Karpas-422 (cell line): Measurements from ENCODE around the gene ZNF683. TPM values are rescaled to one million over a fixed set of nuclear protein-coding genes. Genes with fewer than 3 reads are reported as not detected.
A peak's percentile ranks its signal among the peaks of the same experiment; 100 is the strongest.
"Not testable (repeated sequence)": the region's sequence is repeated elsewhere in the genome, so short reads cannot be mapped to it uniquely, and the experiment has no call there.

Experiments
- DNase-seq: peaks from one replicate; pipeline ENCODE4 v3.0.0-alpha.2; 2015
- H2AFZ ChIP-seq: fragments of 200-600 bp; sonication (generic); 2 replicates; pipeline ENCODE4 v1.6.1; 2014; ENCODE audit warnings: antibody characterized with exemption, low read length, mixed read lengths
- H3K27ac ChIP-seq: fragments of 200-600 bp; sonication (generic); 2 replicates; pipeline ENCODE4 v1.5.1; 2014; ENCODE audit warnings: mild to moderate bottlenecking, low read length, moderate library complexity
- H3K27me3 ChIP-seq: fragments of 200-600 bp; sonication (generic); 2 replicates; pipeline ENCODE4 v1.6.1; 2014; ENCODE audit warnings: low read length, mixed read lengths
- H3K36me3 ChIP-seq: fragments of 200-600 bp; sonication (generic); 2 replicates; pipeline ENCODE4 v1.6.1; 2014; ENCODE audit warnings: low read length, mixed read lengths; ENCODE audit not compliant: insufficient read depth
- H3K4me1 ChIP-seq: fragments of 200-600 bp; sonication (generic); 2 replicates; pipeline ENCODE4 v1.6.1; 2014; ENCODE audit warnings: mild to moderate bottlenecking, low read length, mixed read lengths
- H3K4me2 ChIP-seq: fragments of 200-600 bp; sonication (generic); 2 replicates; pipeline ENCODE4 v1.6.1; 2014; ENCODE audit warnings: low read length, low read depth, mild to moderate bottlenecking; ENCODE audit not compliant: poor library complexity, severe bottlenecking
- H3K4me3 ChIP-seq: fragments of 200-600 bp; sonication (generic); 2 replicates; pipeline ENCODE4 v1.5.1; 2014; ENCODE audit warnings: mild to moderate bottlenecking, antibody characterized with exemption, low read length, mixed read lengths
- H3K79me2 ChIP-seq: fragments of 200-600 bp; sonication (generic); 2 replicates; pipeline ENCODE4 v1.6.1; 2014; ENCODE audit warnings: mild to moderate bottlenecking, low read length, mixed read lengths
- H3K9ac ChIP-seq: fragments of 200-600 bp; sonication (generic); 2 replicates; pipeline ENCODE4 v1.6.0; 2014; ENCODE audit warnings: low read length
- H3K9me2 ChIP-seq: fragments of 200-600 bp; sonication (generic), shearing (Covaris generic); replicated peaks from 2 replicates; pipeline ENCODE4 v1.6.0; 2014; ENCODE audit warnings: mild to moderate bottlenecking, low read length, moderate library complexity; ENCODE audit not compliant: insufficient read depth
- H3K9me3 ChIP-seq: fragments of 300-700, 200-600 bp; sonication (generic); 2 replicates; pipeline ENCODE4 v1.6.1; 2014; ENCODE audit warnings: low read length, mixed read lengths
- H4K20me1 ChIP-seq: fragments of 200-600 bp; sonication (generic); 2 replicates; pipeline ENCODE4 v1.6.1; 2014; ENCODE audit warnings: mild to moderate bottlenecking, antibody characterized with exemption, low read length, low read depth; ENCODE audit not compliant: insufficient read depth
- total RNA-seq: library from RNA; depleted of rRNA; stranded (reverse); fragments of >200 nt; shearing (Covaris generic); gene quantifications from 2 replicates; pipeline ENCODE4 v1.2.3, GENCODE V29; 2014; ENCODE audit warnings: low replicate concordance; rRNA removed

ZNF683 gene
- not detected in 2 replicates for total RNA-seq

- H3K27ac ChIP-seq, H3K9ac ChIP-seq, H3K9me2 ChIP-seq, H3K27me3 ChIP-seq, H2AFZ ChIP-seq, H4K20me1 ChIP-seq, H3K36me3 ChIP-seq, H3K4me1 ChIP-seq, H3K79me2 ChIP-seq, H3K4me3 ChIP-seq, H3K4me2 ChIP-seq, DNase-seq, H3K9me3 ChIP-seq: not testable (repeated sequence)
Measured at GRCh38 chr1:26372611-26373010, at the start of gene ZNF683. TSS of gene ZNF683 (minus strand) at chr1:26372750. CDS start at chr1:26368571, 4,179 bp downstream.

DNA sequence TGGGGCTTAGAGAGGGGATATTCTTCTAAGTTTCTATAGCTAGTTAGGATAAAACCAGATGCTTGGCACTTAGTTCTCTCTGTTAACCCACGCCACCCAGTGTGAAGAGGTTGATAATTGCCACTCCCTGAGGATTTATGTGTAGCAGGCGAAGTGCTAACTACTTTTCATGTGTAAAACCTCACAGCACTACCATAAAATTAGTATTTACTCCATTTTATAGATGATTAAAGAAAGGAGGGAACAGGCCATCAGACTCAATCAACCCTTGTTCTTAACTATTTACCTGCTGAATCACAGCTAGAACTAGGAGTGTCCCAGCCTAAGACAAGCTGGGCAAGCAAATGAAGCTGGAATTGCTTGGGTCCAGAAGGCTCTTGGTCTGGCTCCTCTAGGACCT, 46.9 kb upstream of the ZNF683 start:
- H4K20me1 ChIP-seq, result no peaks in the 10 kb centered on the region
- H3K9me3 ChIP-seq, result no peaks in the 10 kb centered on the region
- no peak overlapping the region for H3K4me3 ChIP-seq
- no peak overlapping the region for H2AFZ ChIP-seq
- no peak overlapping the region for H3K27ac ChIP-seq
- H3K79me2 ChIP-seq, result no peaks in the 10 kb centered on the region
- no peak overlapping the region for H3K4me2 ChIP-seq
- H3K9me2 ChIP-seq, result no peaks in the 10 kb centered on the region
- no peaks in the 10 kb centered on the region for H3K27me3 ChIP-seq
- no peak overlapping the region for H3K9ac ChIP-seq
- no peak for DNase-seq
- no peaks in the 10 kb centered on the region for H3K4me1 ChIP-seq
- no peaks in the 10 kb centered on the region for H3K36me3 ChIP-seq

DNA sequence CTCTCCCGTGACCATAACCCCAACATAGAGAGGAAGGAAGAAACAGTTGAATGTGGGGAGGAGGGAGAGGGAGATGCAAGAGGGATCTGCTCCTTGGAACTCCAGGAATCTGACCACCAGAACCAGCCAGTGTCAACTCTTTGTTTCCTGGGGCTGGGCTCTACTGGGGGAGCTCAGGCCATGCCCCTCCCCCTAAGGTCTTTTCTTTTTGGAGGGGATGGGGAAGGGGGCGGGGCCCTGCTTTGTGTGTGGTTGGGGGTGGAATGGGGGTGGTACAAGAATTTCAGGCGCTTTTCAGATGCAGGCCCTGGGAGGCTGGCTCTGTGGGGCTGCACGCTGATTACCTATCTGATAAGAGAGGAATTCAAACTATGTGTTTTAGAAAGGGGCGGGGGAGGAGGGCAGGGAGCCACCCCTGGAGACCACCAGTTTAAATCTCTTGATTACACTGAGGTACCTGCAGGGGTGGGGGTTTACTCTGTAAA, 46.4 kb upstream of the ZNF683 start:
- Histone ChIP-seq H2AFZ (no peak overlapping the region), H3K4me2 (no peak overlapping the region), H3K79me2 (no peaks in the 10 kb centered on the region), H4K20me1 (no peaks in the 10 kb centered on the region), H3K27me3 (no peaks in the 10 kb centered on the region), H3K9me2 (no peaks in the 10 kb centered on the region), H3K9me3 (no peaks in the 10 kb centered on the region), H3K4me1 (no peaks in the 10 kb centered on the region), H3K4me3 (no peak overlapping the region), H3K36me3 (no peaks in the 10 kb centered on the region), H3K9ac (no peak overlapping the region), H3K27ac (no peak overlapping the region)
- DNase-seq, result no peak

- Histone ChIP-seq H3K4me3 (no peak overlapping the region), H3K36me3 (no peaks in the 10 kb centered on the region), H3K4me2 (no peak overlapping the region), H3K27ac (no peak overlapping the region), H3K9ac (no peak overlapping the region), H3K9me3 (no peaks in the 10 kb centered on the region), H3K27me3 (no peaks in the 10 kb centered on the region), H4K20me1 (no peaks in the 10 kb centered on the region), H3K4me1 (no peaks in the 10 kb centered on the region), H2AFZ (no peak overlapping the region), H3K9me2 (no peaks in the 10 kb centered on the region), H3K79me2 (no peaks in the 10 kb centered on the region)
- peak; percentile 93 for DNase-seq
Measured at GRCh38 chr1:26417111-26417759, 44.7 kb upstream of the ZNF683 start.

DNA sequence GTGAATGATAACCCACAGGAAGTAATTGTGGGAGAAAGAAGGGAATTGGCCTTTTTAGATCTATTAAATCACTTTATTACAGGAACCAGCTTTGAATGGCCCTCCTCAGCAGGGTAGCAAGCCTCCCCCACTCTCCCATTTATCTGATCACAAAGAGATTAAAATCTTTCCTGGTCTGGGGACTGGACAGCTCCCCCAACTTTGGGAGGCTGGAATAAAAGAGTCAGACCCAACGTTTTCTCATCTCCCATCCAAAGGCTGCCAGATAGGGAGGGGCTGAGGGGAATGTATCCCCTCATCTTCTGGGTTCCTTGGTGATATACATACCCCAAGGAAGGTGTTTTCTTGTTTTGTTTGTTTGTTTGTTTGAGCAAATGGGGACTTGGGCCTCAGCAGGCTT, 40.5 kb upstream of the ZNF683 start:
- H3K4me2 ChIP-seq, result no peak overlapping the region
- H3K79me2 ChIP-seq, result no peaks in the 10 kb centered on the region
- H3K27me3 ChIP-seq, result no peaks in the 10 kb centered on the region
- H3K4me1 ChIP-seq, result no peaks in the 10 kb centered on the region
- no peak overlapping the region for H3K4me3 ChIP-seq
- H4K20me1 ChIP-seq, result no peaks in the 10 kb centered on the region
- no peak for DNase-seq
- no peak overlapping the region for H2AFZ ChIP-seq
- no peak overlapping the region for H3K9ac ChIP-seq
- H3K9me3 ChIP-seq, result no peaks in the 10 kb centered on the region
- no peak overlapping the region for H3K27ac ChIP-seq
- no peaks in the 10 kb centered on the region for H3K9me2 ChIP-seq
- H3K36me3 ChIP-seq, result no peaks in the 10 kb centered on the region

GRCh38 chr1:26412180-26412840, 39.8 kb upstream of the ZNF683 start:
- Histone ChIP-seq H3K9me3 (no peaks in the 10 kb centered on the region), H3K27me3 (no peaks in the 10 kb centered on the region), H3K36me3 (no peaks in the 10 kb centered on the region), H4K20me1 (no peaks in the 10 kb centered on the region), H3K9me2 (no peaks in the 10 kb centered on the region), H3K4me1 (no peaks in the 10 kb centered on the region), H3K4me2 (no peak overlapping the region), H3K79me2 (no peaks in the 10 kb centered on the region), H3K4me3 (no peak overlapping the region), H3K27ac (no peak overlapping the region), H3K9ac (no peak overlapping the region), H2AFZ (no peak overlapping the region)
- no peak for DNase-seq

- no peaks in the 10 kb centered on the region for H3K4me1 ChIP-seq
- H3K9me2 ChIP-seq, result no peaks in the 10 kb centered on the region
- no peak overlapping the region for H2AFZ ChIP-seq
- H3K4me3 ChIP-seq, result no peak overlapping the region
- H4K20me1 ChIP-seq, result no peaks in the 10 kb centered on the region
- no peaks in the 10 kb centered on the region for H3K79me2 ChIP-seq
- H3K27ac ChIP-seq, result no peak overlapping the region
- no peaks in the 10 kb centered on the region for H3K36me3 ChIP-seq
- no peaks in the 10 kb centered on the region for H3K9me3 ChIP-seq
- no peaks in the 10 kb centered on the region for H3K27me3 ChIP-seq
- DNase-seq, result no peak
- no peak overlapping the region for H3K4me2 ChIP-seq
- no peak overlapping the region for H3K9ac ChIP-seq
Measured at GRCh38 chr1:26411624-26412074, 39.1 kb upstream of the ZNF683 start.

DNA sequence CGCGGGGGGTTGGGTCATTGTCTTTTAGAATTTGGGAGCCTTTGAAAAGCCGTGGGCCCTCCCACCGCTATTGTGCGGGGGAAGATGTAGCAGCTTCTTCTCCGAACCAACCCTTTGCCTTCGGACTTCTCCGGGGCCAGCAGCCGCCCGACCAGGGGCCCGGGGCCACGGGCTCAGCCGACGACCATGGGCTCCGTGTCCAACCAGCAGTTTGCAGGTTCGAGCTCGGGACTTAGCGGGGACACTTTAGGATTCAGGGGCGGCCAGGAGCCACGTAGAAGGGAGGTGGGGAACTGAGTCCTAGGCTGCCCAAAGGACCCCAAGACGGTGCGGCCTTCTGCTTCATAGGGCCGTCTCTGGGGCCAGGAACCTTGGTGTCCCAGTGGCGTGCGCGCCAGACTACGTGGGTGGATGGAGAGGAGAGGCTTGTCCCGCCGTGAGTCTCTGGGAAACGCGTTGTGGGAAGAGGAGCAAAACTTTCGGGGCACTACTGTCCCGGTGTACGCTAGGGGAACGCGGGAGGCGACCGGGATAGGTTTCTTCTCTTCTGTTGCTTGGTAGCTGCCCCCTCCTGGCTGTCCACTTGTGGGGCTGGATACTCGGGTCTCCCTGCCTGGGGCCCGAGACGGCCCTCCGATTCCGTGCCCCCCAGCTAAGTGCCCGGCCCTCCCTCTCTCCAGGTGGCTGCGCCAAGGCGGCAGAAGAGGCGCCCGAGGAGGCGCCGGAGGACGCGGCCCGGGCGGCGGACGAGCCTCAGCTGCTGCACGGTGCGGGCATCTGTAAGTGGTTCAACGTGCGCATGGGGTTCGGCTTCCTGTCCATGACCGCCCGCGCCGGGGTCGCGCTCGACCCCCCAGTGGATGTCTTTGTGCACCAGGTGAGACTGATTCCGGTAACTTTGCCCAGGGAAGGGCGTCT, 38.4 kb upstream of the ZNF683 start, which contains the start of gene LIN28A:
TSS of gene LIN28A (plus strand) at position 112 of the 918 bp plus-strand sequence. CDS start at position 187, 75 bp downstream.
- H3K9me3 ChIP-seq, result no peaks in the 10 kb centered on the region
- H3K36me3 ChIP-seq, result no peaks in the 10 kb centered on the region
- no peak within 1 kb of the TSS for H2AFZ ChIP-seq
- no peak within 1 kb of the TSS for H3K4me2 ChIP-seq
- no peak within 1 kb of the TSS for H3K27ac ChIP-seq
- no peak within 1 kb of the TSS for H3K4me3 ChIP-seq
- no peaks in the 10 kb centered on the region for H3K27me3 ChIP-seq
- no peak within 1 kb of the TSS for H3K9ac ChIP-seq
- H4K20me1 ChIP-seq, result no peaks in the 10 kb centered on the region
- DNase-seq, result no peak
- H3K9me2 ChIP-seq, result no peaks in the 10 kb centered on the region
- no peaks in the 10 kb centered on the region for H3K79me2 ChIP-seq
- no peaks in the 10 kb centered on the region for H3K4me1 ChIP-seq
